Immature natural killer cell (primary cell): ENCODE measurements around the gene YTHDC2. TPM values are rescaled to one million over a fixed set of nuclear protein-coding genes. Genes with fewer than 3 reads are reported as not detected.

Source experiments
- DNase-seq, 3 donors: peaks; one replicate each; pipeline ENCODE4 v3.0.0; 2022; ENCODE audit warnings: mixed read lengths in 1 of 3
- H3K27ac Mint-ChIP-seq, 6 donors: one replicate each; pipeline ENCODE4 v1.8.0; 2020; ENCODE audit warnings: mixed read lengths in 6 of 6, mild to moderate bottlenecking in 5 of 6, inconsistent platforms in 4 of 6, moderate library complexity in 3 of 6
- H3K27me3 Mint-ChIP-seq, 3 donors: one replicate each; pipeline ENCODE4 v1.8.0; 2020 to 2021; ENCODE audit warnings: low read depth in 3 of 3, mild to moderate bottlenecking in 3 of 3, mixed read lengths in 3 of 3, moderate library complexity in 3 of 3, inconsistent platforms in 1 of 3
- H3K36me3 Mint-ChIP-seq, 3 donors: one replicate each; pipeline ENCODE4 v1.8.0; 2020; ENCODE audit warnings: mixed read lengths in 3 of 3, inconsistent platforms in 2 of 3, mild to moderate bottlenecking in 2 of 3
- H3K4me1 Mint-ChIP-seq, 2 donors: one replicate each; pipeline ENCODE4 v1.8.0; 2020; ENCODE audit warnings: inconsistent platforms in 2 of 2, mild to moderate bottlenecking in 2 of 2, mixed read lengths in 2 of 2, moderate library complexity in 1 of 2
- H3K4me3 Mint-ChIP-seq, 5 donors: one replicate each; pipeline ENCODE4 v1.8.0; 2020; ENCODE audit warnings: mild to moderate bottlenecking in 5 of 5, mixed read lengths in 5 of 5, inconsistent platforms in 3 of 5, moderate library complexity in 3 of 5
- H3K9me3 Mint-ChIP-seq, 6 donors: one replicate each; pipeline ENCODE4 v1.8.0; 2020; ENCODE audit warnings: mild to moderate bottlenecking in 6 of 6, mixed read lengths in 6 of 6, inconsistent platforms in 4 of 6, moderate library complexity in 3 of 6
- polyA plus RNA-seq, 3 donors: library from polyadenylated mRNA; unstranded; fragments of 300-500 nt; fragmentation: Illumina TruSeq; gene quantifications; one replicate each; pipeline ENCODE4 v1.2.3, GENCODE V29; 2021

The YTHDC2 gene
- polyA plus RNA-seq, 3 donors from 2014 or later: 3.9 to 11.3 (median 7.3) TPM

DNA sequence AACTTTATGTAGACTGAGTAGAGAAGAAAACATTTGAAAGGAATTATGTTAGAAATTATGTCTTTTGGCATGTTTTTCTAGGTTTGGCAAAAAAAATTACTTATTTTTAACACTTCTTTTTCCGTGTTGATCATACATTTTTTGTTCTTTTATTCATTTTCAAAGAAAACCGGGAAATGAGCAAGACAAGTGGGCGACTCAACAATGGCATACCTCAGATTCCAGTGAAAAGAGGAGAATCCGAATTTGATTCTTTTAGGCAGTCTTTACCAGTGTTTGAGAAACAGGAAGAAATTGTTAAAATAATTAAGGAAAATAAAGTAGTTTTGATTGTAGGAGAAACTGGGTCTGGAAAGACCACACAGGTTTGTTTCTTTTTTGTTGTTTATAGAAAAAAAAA, 12.9 kb downstream of the YTHDC2 start:
- DNase-seq: no peak
- H3K27me3 Mint-ChIP-seq: no peaks in the 10 kb centered on the region
- no peak overlapping the region for H3K4me3 Mint-ChIP-seq
- no peak overlapping the region for H3K27ac Mint-ChIP-seq
- H3K9me3 Mint-ChIP-seq: no peaks in the 10 kb centered on the region
- peaks cover 10 to 32% of the 10 kb centered on the region in 2 donors for H3K4me1 Mint-ChIP-seq
- peaks cover 5 to 13% (median 10%) of the 10 kb centered on the region in 3 donors for H3K36me3 Mint-ChIP-seq

DNA sequence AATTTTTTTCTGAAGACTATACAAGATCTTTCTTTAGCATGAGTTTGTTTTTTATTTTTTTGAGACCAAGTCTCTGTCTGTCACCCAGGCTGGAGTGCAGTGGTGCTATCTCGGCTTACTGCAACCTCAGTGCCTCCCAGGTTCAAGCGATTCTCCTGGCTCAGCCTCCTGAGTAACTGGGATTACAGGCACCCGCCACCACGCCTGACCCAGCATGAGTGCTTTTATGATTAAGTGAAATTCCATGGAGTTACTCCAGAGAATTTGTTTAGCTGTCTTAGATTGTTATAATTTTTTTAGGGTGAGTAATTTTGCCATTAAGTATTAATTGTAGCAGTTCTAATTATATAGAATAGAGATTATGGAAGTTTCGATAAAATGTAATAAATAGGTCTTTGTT, 14.3 kb downstream of the YTHDC2 start:
- H3K9me3 Mint-ChIP-seq: no peaks in the 10 kb centered on the region
- no peak overlapping the region for H3K4me3 Mint-ChIP-seq
- H3K27ac Mint-ChIP-seq: no peak overlapping the region
- no peaks in the 10 kb centered on the region for H3K27me3 Mint-ChIP-seq
- peaks cover 12 to 23% (median 20%) of the 10 kb centered on the region in 3 donors for H3K36me3 Mint-ChIP-seq
- peaks cover 8 to 32% of the 10 kb centered on the region in 2 donors for H3K4me1 Mint-ChIP-seq
- DNase-seq: no peak

DNA sequence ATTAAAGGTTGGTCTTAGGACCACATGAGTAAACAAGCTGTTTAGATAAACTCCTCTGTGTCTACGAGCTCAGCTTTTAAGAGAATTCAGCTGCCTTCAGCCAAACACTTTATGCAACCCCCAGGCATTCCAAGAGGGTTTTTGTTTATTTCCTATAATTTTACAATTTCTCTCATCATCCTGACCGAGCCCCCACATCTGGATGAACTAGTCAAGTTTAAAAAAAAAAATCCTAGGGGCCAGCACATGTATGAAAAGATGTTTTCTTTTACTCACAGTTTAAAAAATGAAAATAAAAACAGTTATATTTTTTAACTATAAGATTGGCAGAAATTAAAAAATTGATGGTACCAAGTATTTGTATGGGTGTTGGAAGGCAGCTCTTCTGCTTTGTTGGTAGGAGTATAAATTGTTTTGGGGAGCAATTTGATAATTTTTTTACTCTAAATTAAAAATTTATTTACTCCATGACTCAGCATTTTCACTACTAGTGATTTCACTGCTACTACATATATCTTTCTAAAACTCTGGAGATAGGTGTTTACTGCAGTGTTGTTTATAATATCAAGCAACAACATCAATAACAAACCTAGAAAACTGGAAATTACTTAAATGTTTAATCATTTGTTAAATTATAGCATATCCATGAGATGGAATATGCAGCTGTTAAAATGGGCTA, 18.1 kb downstream of the YTHDC2 start:
- peaks cover 20 to 37% (median 22%) of the 10 kb centered on the region in 3 donors for H3K36me3 Mint-ChIP-seq
- H3K9me3 Mint-ChIP-seq: no peaks in the 10 kb centered on the region
- H3K27ac Mint-ChIP-seq: no peak overlapping the region
- DNase-seq: no peak
- peaks cover 0 to 7% of the 10 kb centered on the region in 2 donors for H3K4me1 Mint-ChIP-seq
- no peak overlapping the region for H3K4me3 Mint-ChIP-seq
- no peaks in the 10 kb centered on the region for H3K27me3 Mint-ChIP-seq

DNA sequence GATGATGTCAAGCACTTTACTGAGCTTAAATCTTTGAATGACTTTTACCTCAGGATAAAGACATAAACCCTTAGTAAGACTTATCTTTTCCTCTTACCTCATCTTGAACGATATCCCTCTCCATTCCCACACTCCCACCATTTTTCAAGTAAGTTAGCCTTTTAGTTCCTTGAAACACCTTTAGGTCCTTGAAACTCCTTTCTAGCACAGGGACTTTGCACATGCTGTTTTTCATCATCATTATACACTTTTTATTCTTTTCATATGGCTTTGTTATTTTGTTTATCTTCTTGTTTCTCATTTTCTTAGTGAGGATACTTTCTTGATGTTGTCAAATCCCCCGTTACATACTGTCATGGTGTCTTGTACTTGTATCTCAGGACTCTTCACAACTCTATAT, 24.8 kb downstream of the YTHDC2 start:
- no peaks in the 10 kb centered on the region for H3K27me3 Mint-ChIP-seq
- peak overlapping the region in 1 of 6 donors; percentile 27 for H3K27ac Mint-ChIP-seq
- H3K9me3 Mint-ChIP-seq: no peaks in the 10 kb centered on the region
- no peak for DNase-seq
- H3K4me3 Mint-ChIP-seq: no peak overlapping the region
- peaks cover 0 to 6% of the 10 kb centered on the region in 2 donors for H3K4me1 Mint-ChIP-seq
- peaks cover 13 to 43% (median 28%) of the 10 kb centered on the region in 3 donors for H3K36me3 Mint-ChIP-seq

DNA sequence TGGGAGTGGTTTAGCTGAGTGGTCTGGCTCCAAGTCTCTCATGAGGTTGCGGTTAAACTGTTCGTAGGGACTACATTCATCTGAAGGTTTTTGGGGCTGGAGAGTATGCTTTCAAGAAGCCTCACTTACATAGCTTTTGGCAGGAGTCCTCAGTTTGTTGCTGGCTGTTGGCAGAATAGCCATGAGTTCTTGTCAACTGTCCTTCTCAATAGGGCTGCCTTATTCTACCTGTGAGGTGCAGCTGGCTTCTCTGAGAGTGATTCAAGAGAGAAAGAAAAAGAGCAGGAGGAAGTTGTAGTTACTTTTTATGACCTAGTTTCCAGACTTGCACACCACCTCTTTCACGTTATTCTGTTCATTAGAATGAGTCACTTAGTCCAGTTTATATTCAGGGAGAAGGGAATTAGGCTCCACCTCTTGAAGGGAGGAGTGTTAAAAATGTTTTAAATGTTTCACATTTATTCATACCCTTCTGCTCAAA, 33.2 kb downstream of the YTHDC2 start:
- DNase-seq: no peak
- H3K36me3 Mint-ChIP-seq: peaks cover 23 to 47% (median 43%) of the 10 kb centered on the region in 3 donors
- H3K27ac Mint-ChIP-seq: no peak overlapping the region
- no peaks in the 10 kb centered on the region for H3K9me3 Mint-ChIP-seq
- H3K4me3 Mint-ChIP-seq: no peak overlapping the region
- peaks cover 0 to 18% of the 10 kb centered on the region in 2 donors for H3K4me1 Mint-ChIP-seq
- H3K27me3 Mint-ChIP-seq: peaks cover 0 to 2% (median 0%) of the 10 kb centered on the region in 3 donors

DNA sequence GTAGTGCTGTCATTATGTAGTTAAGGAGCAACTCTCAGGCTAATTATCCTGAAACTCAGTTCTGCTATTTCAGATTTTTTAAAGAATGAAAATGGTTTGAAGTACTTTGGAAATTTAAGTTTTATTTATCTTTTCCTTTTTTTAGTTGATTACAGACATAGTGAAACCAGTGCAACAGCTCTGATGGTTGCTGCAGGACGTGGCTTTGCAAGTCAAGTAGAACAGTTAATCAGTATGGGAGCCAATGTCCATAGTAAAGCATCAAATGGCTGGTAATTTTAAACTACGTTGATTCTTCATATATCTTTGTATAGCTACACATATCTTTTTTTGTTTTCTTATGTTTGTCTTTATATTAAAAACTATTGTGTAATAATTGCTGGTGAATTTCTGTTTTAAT, 34.9 kb downstream of the YTHDC2 start:
- Mint-ChIP-seq H3K36me3 (peaks cover 22 to 54% (median 47%) of the 10 kb centered on the region in 3 donors), H3K9me3 (no peaks in the 10 kb centered on the region), H3K4me3 (no peak overlapping the region), H3K27ac (no peak overlapping the region), H3K27me3 (peaks cover 0 to 2% (median 0%) of the 10 kb centered on the region in 3 donors), H3K4me1 (peaks cover 0 to 18% of the 10 kb centered on the region in 2 donors)
- DNase-seq: no peak

DNA sequence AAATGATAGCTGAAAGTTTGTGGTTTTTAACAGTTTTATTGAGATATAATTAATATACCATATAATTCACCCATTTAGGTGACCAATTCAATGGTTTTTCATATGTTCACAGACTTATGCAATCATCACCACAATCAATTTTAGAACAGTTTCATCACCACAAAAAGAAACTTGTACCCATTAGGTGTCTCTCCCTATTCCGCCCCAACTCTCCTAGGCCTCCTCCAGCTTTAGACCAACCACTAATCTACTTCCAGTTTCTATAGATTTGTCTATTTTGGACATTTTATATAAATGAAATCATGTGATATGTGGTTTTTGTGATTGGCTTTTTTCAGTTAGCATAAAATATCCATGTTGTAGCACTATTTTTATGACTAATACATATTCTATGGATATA, 38.6 kb downstream of the YTHDC2 start:
- no peaks in the 10 kb centered on the region for H3K27me3 Mint-ChIP-seq
- H3K4me1 Mint-ChIP-seq: no peaks in the 10 kb centered on the region
- no peak overlapping the region for H3K4me3 Mint-ChIP-seq
- peaks cover 22 to 42% (median 40%) of the 10 kb centered on the region in 3 donors for H3K36me3 Mint-ChIP-seq
- H3K9me3 Mint-ChIP-seq: no peaks in the 10 kb centered on the region
- DNase-seq: no peak
- no peak overlapping the region for H3K27ac Mint-ChIP-seq

DNA sequence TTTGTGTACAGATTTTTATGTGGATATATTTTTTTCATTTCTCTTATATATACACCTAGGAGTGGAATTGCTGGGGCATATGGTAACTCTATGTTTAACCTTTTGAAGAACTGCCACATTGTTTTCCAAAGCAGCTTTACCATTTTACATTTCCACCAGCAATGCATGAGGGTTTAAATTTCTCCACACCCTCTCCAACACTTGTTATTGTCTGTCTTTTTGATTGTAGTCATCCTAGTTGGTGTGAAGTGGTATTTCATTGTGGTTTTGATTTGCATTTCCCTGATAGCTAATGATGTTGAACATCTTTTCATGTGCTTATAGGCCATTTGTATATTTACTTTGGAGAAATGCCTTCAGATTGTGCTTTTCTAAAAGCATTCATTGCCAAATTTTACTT, 39.1 kb downstream of the YTHDC2 start:
- H3K27ac Mint-ChIP-seq: no peak overlapping the region
- no peaks in the 10 kb centered on the region for H3K27me3 Mint-ChIP-seq
- no peak for DNase-seq
- peaks cover 20 to 42% (median 37%) of the 10 kb centered on the region in 3 donors for H3K36me3 Mint-ChIP-seq
- H3K4me1 Mint-ChIP-seq: no peaks in the 10 kb centered on the region
- H3K4me3 Mint-ChIP-seq: no peak overlapping the region
- H3K9me3 Mint-ChIP-seq: no peaks in the 10 kb centered on the region

DNA sequence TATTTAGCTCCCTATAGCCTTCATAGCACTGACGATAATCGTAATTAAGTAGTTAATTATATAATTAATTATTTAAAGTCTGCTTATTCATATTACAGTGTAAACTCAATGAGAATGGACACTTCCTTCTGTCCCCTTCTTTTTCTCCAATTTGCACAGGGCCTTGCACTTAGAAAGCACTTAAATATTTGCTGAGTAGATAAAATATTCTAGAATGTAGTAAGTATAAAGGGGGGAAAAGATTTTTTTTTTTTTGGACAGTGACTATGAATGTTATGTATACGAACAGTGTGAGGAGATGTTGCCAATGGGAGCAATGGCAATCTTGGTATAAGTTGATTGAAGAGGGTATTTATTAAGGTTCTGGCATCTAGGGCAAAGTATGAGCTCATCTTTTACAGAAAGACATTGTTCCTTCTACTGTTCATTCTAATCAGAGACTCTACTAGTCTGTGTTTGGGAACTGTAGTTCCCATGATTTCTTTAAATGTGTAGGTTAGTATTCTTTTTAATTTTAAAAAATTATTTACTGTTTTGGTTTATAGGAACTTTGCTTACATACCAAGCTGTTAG, 49.4 kb downstream of the YTHDC2 start:
- H3K27ac Mint-ChIP-seq: no peak overlapping the region
- H3K36me3 Mint-ChIP-seq: peaks cover 32 to 56% (median 37%) of the 10 kb centered on the region in 3 donors
- H3K27me3 Mint-ChIP-seq: no peaks in the 10 kb centered on the region
- H3K9me3 Mint-ChIP-seq: no peaks in the 10 kb centered on the region
- H3K4me3 Mint-ChIP-seq: no peak overlapping the region
- DNase-seq: no peak
- no peaks in the 10 kb centered on the region for H3K4me1 Mint-ChIP-seq

DNA sequence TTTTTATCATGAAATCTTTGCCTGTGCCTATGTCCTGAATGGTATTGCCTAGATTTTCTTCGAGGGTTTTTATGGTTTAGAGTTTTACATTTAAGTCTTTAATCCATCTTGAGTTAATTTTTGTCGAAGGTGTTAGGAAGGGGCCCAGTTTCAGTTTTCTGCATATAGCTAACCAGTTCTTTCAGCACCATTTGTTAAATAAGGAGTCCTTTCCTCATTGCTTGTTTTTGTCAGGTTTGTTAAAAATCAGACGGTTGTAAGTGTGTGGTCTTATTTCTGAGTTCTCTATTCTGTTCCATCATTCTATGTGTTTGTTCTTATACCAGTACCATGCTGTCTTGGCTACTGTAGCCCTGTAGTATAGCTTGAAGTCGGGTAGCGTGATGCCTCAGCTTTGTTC, 55.9 kb downstream of the YTHDC2 start:
- H3K4me3 Mint-ChIP-seq: no peak overlapping the region
- peaks cover 0 to 7% (median 0%) of the 10 kb centered on the region in 6 donors for H3K9me3 Mint-ChIP-seq
- no peak for DNase-seq
- H3K27me3 Mint-ChIP-seq: no peaks in the 10 kb centered on the region
- peaks cover 5 to 24% of the 10 kb centered on the region in 2 donors for H3K4me1 Mint-ChIP-seq
- H3K36me3 Mint-ChIP-seq: peaks cover 51 to 74% (median 64%) of the 10 kb centered on the region in 3 donors
- H3K27ac Mint-ChIP-seq: peak overlapping the region in 1 of 6 donors; percentile 2

DNA sequence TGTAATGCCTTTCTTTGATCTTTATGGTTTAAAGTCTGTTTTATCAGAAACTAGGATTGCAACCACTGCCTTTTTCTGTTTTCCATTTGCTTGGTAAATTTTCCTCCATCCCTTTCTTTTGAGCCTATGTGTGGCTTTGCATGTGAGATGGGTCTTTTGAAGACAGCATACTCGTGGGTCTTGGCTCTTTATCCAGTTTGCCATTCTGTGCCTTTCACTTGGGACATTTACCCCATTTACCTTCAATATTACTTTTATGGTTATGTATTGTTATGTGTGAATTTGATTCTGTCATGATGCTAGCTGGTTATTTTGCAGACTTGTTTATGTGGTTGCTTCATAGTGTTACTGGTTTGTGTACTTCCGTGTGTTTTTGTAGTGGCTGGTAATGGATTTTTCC, 59.2 kb downstream of the YTHDC2 start:
- Mint-ChIP-seq H3K36me3 (peaks cover 44 to 67% (median 61%) of the 10 kb centered on the region in 3 donors), H3K9me3 (peaks cover 0 to 7% (median 0%) of the 10 kb centered on the region in 6 donors), H3K4me3 (no peak overlapping the region), H3K4me1 (peaks cover 8 to 36% of the 10 kb centered on the region in 2 donors), H3K27ac (peak overlapping the region in 1 of 6 donors; percentile 55), H3K27me3 (no peaks in the 10 kb centered on the region)
- DNase-seq: no peak

DNA sequence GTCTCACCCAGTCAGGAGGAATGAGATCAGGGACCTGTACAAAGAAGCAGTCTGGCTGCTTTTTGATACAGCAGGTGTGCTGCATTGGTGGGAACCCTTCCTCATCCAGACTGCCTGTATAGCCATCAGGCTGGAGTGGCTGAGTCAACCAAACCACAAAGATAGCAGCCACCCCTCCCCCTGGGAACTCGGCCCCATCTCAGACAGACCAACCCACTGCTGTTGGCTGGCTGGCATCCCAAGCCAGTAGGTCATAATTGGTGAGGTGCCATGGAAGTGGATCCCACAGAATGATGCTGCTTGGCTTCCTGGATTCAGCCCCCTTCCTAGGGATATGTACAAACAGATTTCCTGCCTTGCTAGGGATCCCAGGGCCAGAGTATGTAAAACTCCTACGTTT, 60.9 kb downstream of the YTHDC2 start:
- H3K27ac Mint-ChIP-seq: no peak overlapping the region
- H3K4me3 Mint-ChIP-seq: no peak overlapping the region

DNA sequence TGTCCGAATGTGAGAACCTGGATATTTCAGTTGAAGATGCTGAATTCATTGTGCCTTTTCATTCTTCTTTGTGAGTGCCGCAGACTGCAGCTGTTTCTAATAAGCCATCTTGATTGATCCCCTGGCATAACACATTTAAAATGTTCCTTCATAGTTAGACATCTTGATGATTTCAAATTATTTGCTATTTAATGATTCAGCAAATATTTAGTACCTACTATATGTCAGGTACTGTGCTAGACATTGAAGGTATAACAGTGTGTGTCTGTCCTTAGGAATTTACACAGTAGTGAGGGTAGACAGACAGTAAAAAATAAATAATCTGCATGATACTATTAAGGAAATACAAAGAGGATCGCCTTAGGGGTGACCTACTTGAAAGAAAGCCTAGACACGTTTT, 61.6 kb downstream of the YTHDC2 start:
- H3K4me1 Mint-ChIP-seq: peaks cover 8 to 36% of the 10 kb centered on the region in 2 donors
- DNase-seq: no peak
- peaks cover 0 to 7% (median 0%) of the 10 kb centered on the region in 6 donors for H3K9me3 Mint-ChIP-seq
- peak overlapping the region in 1 of 6 donors; percentile 43 for H3K27ac Mint-ChIP-seq
- no peaks in the 10 kb centered on the region for H3K27me3 Mint-ChIP-seq
- peaks cover 32 to 57% (median 52%) of the 10 kb centered on the region in 3 donors for H3K36me3 Mint-ChIP-seq
- H3K4me3 Mint-ChIP-seq: no peak overlapping the region

More for the DNA sequence above, 60.9 kb downstream of the YTHDC2 start:
- DNase-seq: no peak
- peaks cover 0 to 7% (median 0%) of the 10 kb centered on the region in 6 donors for H3K9me3 Mint-ChIP-seq
- peaks cover 36 to 59% (median 52%) of the 10 kb centered on the region in 3 donors for H3K36me3 Mint-ChIP-seq
- H3K27me3 Mint-ChIP-seq: no peaks in the 10 kb centered on the region
- H3K4me1 Mint-ChIP-seq: peaks cover 8 to 36% of the 10 kb centered on the region in 2 donors

DNA sequence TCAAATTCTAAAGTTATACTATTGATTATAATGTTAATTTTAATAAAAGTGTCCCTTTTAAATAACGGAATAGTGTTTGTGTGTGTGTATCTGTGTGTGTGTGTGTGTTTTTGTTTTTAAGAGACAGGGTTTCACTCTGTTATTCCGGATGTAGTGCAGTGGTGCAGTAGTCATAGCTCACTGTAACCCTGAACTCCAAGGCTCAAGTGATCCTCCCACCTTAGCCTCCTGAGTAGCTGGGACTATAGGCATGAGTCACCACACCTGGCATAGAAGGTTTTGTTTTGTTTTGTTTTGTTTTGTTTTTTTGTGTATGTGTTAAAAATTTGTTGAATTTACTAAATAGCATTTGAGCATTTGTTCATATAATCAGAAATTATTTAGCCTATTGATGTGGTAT, 64.6 kb downstream of the YTHDC2 start:
- Mint-ChIP-seq H3K9me3 (peaks cover 0 to 3% (median 0%) of the 10 kb centered on the region in 6 donors), H3K36me3 (peaks cover 25 to 41% (median 31%) of the 10 kb centered on the region in 3 donors), H3K4me1 (peaks cover 6 to 24% of the 10 kb centered on the region in 2 donors), H3K4me3 (no peak overlapping the region), H3K27me3 (no peaks in the 10 kb centered on the region), H3K27ac (no peak overlapping the region)
- DNase-seq: no peak
